Thyroid gland (tissue), 4 donors: ENCODE results near the gene PRKD1.

Experiments
- CTCF ChIP-seq, 6 experiments: fragments of 200-600 bp in 3 of 6; fragments of 450-650 bp in 3 of 6; sonication (generic) in 3 of 6; IDR thresholded peaks; one replicate each; pipeline ENCODE4 v1.5.1; 2016 to 2019; ENCODE audit warnings: antibody characterized with exemption in 6 of 6, mild to moderate bottlenecking in 2 of 6, inconsistent platforms in 1 of 6, moderate library complexity in 1 of 6
- POLR2A ChIP-seq, 2 donors: fragments of 450-650 bp; IDR thresholded peaks; one replicate each; pipeline ENCODE4 v1.6.1; 2017; ENCODE audit warnings: antibody characterized with exemption in 2 of 2, mild to moderate bottlenecking in 2 of 2, moderate library complexity in 1 of 2

- TF ChIP-seq CTCF (IDR thresholded peaks at IDR 0.05) (no peak), POLR2A (IDR thresholded peaks at IDR 0.05) (no peak)
These were observed 246.3 kb downstream of the PRKD1 start for GRCh38 chr14:29681316-29681715.
